SK-MEL-5 (cell line): Measurements from ENCODE around the gene SPATA2L. TPM values are rescaled to one million over a fixed set of nuclear protein-coding genes. Genes with fewer than 3 reads are reported as not detected.

ENCODE experiments used
- DNase-seq: peaks from one replicate; pipeline ENCODE4 v3.0.0-alpha.2; 2016; ENCODE audit warnings: low read depth, low spot score
- in situ Hi-C: cut with HindIII; loops from 2 replicates; pipeline ENCODE4 v1.10.0; 2016; ENCODE audit warnings: low sequenced_read_pairs, high pct_unique_total_duplicates, low pct_unique_long_range_greater_than_20kb
- total RNA-seq: library from RNA; depleted of rRNA; stranded (reverse); fragments of >200 nt; shearing (Covaris generic); gene quantifications from 2 replicates; pipeline ENCODE4 v1.2.3, GENCODE V29; 2014

Gene SPATA2L
- total RNA-seq, 1 experiment from 2014 or later: 20.0 TPM

DNA sequence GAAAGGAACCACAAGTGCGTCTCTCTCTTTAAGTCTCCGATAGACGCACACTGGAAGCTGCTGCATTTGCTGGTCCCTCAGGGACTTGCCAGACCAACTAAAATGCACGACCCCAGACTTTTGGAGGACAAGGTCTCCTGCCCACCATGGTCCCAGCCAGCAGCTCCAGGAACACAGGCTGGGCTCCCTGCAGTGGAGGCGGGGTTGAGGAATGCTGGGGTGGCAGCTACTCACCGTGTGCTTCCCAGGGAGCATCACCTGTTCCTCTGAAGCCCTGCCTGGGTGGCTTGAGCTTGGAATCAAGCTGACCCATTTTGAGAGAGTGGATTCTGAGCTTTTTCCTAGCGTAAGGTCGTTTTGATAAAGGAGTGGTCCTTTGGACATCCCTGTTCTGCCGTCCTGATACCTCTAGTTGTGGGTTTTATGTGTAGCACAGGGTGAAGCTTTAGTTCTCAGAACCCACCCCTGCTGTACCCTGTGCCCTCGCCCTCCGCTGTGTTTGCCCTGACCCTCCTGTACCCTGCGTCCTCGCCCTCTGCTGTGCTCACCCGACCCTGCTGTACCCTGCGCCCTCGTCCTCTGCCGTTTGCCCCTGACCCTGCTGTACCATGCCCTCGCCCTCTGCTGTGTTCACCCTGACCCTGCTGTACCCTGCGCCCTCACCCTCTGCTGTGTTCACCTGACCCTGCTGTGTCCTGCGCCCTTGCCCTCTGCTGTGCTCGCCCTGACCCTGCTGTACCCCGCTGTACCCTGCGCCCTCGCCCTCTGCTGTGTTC lies 30.8 kb upstream of the SPATA2L start:
- in situ Hi-C loops: no loop called here
- DNase-seq: no peak

DNA sequence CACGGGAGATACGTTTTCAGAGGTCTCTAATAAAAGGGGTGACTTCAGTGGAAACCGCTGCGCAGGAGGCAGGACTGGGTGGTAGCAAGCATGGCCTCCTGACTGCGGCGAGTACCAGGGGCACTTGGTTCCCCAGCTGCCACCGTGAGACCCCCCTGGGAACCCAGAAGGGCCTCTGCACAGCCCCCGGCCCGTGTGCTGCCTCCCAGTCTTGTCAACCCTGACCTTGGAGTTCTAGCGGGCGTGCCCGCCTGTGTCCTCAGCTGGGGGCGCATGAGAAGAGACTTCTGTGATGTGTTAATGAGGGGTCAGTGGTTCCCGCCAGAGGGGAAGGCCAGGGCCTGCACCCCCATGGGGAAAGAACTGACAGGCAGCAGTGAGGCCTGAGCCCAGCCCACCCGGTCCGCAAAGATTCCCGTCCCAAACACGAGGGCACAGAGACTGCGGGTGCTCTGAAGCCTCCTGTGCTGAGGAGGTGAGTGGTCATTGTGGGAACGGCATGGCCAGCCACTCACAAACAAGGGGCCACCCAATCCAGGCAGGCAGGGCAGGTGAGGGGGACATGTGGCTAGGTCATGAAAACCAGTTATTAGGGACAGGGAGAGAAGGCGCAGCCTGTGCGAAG lies 29.2 kb upstream of the SPATA2L start:
- in situ Hi-C loops: no loop called here
- no peak for DNase-seq

- DNase-seq: no peak
- in situ Hi-C loops: no loop called here
Measured at GRCh38 chr16:89729863-89730593, 28.5 kb upstream of the SPATA2L start.

GRCh38 chr16:89729293-89729692 lies 27.8 kb upstream of the SPATA2L start:
- DNase-seq: no peak
- in situ Hi-C loops: no loop called here

DNA sequence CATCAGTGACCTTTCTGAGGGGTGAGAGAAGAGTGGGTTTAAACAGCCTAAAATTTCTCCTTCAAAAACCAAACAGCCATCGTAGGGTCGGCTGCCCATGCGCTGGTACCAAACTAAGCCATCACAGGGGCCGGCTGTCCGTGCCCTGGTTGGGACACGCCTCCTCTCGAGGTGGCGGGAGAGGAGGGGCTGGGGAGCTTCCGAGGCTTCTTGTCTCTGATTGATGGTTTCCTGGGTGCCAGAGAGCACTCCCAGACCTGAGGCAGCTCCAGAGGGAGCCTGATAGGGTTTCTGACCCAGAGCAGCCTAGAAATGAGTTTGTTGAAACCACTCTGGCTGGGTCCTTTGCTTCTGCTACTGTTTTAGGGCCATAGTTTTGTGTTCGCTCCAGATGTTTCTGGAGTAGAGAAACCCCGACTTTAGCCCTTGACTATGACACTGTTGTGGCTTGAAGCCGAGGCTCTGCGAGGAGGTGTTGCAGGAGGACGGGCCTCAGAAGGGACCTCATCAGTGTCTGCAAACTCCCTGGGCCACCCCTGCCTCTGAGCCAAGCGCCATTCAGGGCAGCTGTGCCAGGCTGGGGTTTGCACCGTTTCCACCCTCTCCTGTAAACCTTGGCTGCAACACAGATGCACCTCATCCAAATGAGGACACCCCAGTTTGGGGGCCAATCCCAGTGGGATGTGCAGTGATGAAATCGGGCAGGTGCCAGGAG lies 26.1 kb upstream of the SPATA2L start:
- no peak for DNase-seq
- in situ Hi-C loops: no loop called here

GRCh38 chr16:89723279-89724250 lies 22.1 kb upstream of the SPATA2L start:
- DNase-seq: peak; percentile 70
- in situ Hi-C loops: no loop called here

DNA sequence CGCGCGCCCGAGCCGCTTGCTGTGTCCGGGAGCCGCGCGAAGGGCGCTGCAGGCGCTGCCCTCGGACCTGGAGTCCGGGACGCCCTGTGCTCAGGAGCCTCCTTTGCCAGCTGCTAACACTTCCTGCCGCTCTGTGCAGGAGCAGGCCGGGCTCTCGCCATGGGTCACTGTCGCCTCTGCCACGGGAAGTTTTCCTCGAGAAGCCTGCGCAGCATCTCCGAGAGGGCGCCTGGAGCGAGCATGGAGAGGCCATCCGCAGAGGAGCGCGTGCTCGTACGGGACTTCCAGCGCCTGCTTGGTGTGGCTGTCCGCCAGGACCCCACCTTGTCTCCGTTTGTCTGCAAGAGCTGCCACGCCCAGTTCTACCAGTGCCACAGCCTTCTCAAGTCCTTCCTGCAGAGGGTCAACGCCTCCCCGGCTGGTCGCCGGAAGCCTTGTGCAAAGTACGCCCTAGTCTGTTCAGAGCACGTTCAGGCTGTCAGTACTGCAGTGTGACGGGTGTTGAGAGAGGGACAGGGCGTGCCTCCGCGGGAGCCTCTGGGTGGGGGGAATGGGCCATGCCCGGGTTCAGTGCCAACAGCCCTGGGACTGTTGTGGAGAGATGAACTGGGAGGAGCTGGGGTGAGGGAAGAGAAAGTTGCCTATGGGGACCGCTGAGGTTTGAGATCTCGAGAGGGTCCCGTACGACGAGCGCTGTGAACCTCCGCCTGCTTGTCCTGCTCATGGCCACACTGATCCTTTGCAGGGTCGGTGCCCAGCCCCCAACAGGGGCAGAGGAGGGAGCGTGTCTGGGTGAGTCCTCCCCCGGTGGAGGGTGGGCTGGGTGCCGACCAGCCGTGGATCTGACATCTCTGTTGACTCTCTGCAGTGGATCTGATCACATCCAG lies 21.1 kb upstream of the SPATA2L start:
- DNase-seq: no peak
- in situ Hi-C loops: no loop called here

DNA sequence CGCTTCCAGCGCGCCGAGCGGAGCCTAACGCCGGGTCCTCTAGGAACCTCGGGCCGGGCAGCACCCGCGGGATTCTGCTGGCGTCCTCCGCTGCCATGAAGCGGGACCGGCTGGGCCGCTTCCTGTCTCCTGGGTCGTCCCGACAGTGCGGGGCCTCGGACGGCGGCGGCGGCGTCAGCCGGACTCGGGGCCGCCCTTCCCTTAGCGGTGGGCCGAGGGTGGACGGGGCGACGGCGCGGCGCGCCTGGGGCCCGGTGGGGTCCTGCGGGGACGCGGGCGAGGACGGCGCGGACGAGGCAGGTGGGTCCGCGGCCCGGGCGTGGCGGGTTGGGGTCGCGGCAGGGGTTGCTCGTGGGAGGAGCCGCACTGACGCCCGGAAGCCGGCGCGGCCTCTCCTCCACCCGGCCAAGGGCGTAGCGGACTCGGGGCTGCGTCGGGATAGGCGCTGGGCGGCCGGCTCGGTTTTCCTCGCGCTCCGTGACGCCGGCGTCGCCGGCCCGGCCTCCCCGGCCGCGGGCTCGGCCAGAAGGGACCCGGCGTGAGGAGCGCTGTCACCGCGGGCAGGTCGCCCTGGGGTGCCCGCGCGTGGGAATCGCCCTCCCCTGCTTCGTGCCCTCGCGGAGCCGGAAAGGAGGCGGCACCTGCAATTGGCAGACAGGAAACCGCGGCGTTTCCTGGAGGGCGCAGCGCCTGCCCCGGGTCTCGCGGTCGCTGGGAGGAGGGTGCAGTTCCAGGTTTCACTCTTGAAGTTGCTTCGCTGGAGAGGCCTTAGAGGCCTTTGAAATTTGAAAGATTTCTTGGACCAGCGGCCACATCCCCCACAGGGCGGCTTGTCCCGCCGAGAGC lies 20.3 kb upstream of the SPATA2L start:
- peak; percentile 42 for DNase-seq
- in situ Hi-C loops: no loop called here

DNA sequence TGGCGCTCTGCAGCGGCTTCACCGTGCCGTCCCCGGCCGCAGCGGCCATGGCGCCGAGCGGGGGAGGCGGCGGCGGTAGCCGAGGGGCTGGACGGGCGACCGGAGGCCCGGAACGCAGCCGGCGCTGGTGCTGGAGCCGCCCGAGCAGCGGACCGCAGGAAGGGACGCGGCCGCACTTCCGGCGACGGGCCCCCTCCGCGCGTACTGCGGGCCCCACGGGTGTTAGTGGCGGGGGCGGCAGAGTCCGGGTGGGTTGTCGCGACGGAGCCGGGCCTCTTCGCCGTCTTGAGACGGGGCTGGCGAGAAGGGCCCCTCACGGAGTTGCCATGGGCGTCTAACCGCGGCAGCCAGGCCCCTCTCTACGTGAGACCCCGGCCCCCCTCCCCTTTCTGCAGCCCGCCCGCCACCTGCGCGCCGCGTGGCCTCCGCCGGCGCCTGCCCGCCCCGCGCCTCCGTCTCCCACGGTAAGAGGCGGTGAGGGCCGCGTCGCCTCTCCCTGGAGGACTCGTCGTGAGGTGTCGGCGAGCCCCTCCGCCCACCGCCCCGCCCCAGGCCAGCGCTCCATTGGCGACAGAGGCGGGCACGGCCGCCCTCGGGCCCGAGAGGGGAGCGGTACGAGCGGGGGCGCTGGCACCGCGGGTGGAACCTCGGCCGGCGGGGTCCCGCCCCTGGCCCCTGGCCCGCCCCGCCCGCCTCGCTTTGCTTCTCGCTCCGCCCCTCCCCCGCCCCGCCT lies 19.5 kb upstream of the SPATA2L start, which contains the start of the genes VPS9D1 and ZNF276:
TSS of gene VPS9D1 (minus strand) at position 86 of the 733 bp plus-strand sequence. CDS start at position 49, 37 bp downstream.
TSS of gene ZNF276 (plus strand) at position 725 of the 733 bp plus-strand sequence. CDS start 104 bp downstream, outside the sequence.
- in situ Hi-C loops: no loop called here
- DNase-seq: peak; percentile 73

GRCh38 chr16:89720551-89720812 lies 19.0 kb upstream of the SPATA2L start:
- DNase-seq: no peak
- in situ Hi-C loops: no loop called here

GRCh38 chr16:89717688-89718505 lies 16.4 kb upstream of the SPATA2L start:
- DNase-seq: no peak
- in situ Hi-C loops: no loop called here

GRCh38 chr16:89716916-89717687 lies 15.6 kb upstream of the SPATA2L start:
- in situ Hi-C loops: no loop called here

GRCh38 chr16:89716493-89716892 lies 15.0 kb upstream of the SPATA2L start:
- no peak for DNase-seq
- in situ Hi-C loops: no loop called here

More at GRCh38 chr16:89716916-89717687, 15.6 kb upstream of the SPATA2L start:
- DNase-seq: no peak
